Thoracic aorta (tissue), 2 donors: Measurements from ENCODE around the gene CCL23. TPM values are rescaled to one million over a fixed set of nuclear protein-coding genes. Genes with fewer than 3 reads are reported as not detected.
"Not testable (repeated sequence)": the region's sequence is repeated elsewhere in the genome, so short reads cannot be mapped to it uniquely, and the experiment has no call there.

ENCODE experiments used
- ATAC-seq: fragments of 150-250 bp; one replicate; pipeline ENCODE4 v1.8.0; 2017; ENCODE audit warnings: low read depth; ENCODE audit not compliant: insufficient number of reproducible peaks, low FRiP score
- DNase-seq: peaks from one replicate; pipeline ENCODE4 v3.0.0-alpha.2; 2020; ENCODE audit warnings: low spot score
- H3K27ac ChIP-seq, 2 donors: fragments of 200-600 bp; sonication (generic); 1 replicate in 1 of 2; 2 replicates in 1 of 2; pipeline ENCODE4 v1.5.1; 2016; ENCODE audit warnings: mild to moderate bottlenecking in 2 of 2, moderate library complexity in 2 of 2
- H3K27me3 ChIP-seq: fragments of 200-600 bp; sonication (generic); replicated peaks from 2 replicates; pipeline ENCODE4 v1.6.0; 2016; ENCODE audit warnings: mild to moderate bottlenecking; ENCODE audit not compliant: insufficient read depth
- H3K36me3 ChIP-seq: fragments of 200-600 bp; sonication (generic); one replicate; pipeline ENCODE4 v1.5.1; 2016
- H3K4me1 ChIP-seq, 2 donors: fragments of 200-600 bp; sonication (generic); 1 replicate in 1 of 2; 2 replicates in 1 of 2; pipeline versions ENCODE4 v1.5.1 to v1.6.0; 2016; ENCODE audit warnings: low read depth in 2 of 2, mild to moderate bottlenecking in 1 of 2; ENCODE audit not compliant: control insufficient read depth in 1 of 2
- H3K4me3 ChIP-seq: fragments of 200-600 bp; sonication (generic); 2 replicates; pipeline ENCODE4 v1.5.1; 2016; ENCODE audit warnings: mild to moderate bottlenecking
- H3K9me3 ChIP-seq: fragments of 200-600 bp; sonication (generic); 2 replicates; pipeline ENCODE4 v1.5.1; 2016
- total RNA-seq, 2 donors: library from RNA; depleted of rRNA; stranded (reverse); fragments of >200 nt; gene quantifications; one replicate each; pipeline versions ENCODE4 v1.1.0 to v1.2.3, GENCODE V29; 2016
- TF ChIP-seq, protein P1 (sequence below): fragments of 200-600 bp; sonication (generic); IDR thresholded peaks from one replicate; pipeline ENCODE4 v1.5.1; 2019; ENCODE audit warnings: antibody characterized with exemption

The CCL23 gene
- total RNA-seq, 2 donors from 2014 or later = not detected

DNA sequence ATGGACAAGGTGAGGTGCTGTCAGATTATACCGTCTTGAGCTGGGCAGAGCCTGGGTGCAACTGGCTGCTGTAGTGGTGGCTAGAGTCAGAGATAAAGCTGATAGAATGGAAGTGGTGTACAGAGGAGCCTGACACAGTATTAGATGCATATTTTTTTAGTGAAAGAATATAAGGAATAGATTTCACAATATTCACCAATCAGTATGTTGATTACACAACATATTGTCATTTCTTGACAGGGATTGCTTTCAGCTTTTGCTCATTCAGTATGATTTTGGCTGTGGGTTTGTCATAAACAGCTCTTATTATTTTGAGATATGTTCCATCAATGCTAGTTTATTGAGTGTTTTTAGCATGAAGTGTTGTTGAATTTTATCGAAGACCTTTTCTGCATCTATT is 1.7 kb upstream of the CCL23 start:
- no peak for ATAC-seq
- TF ChIP-seq, protein P1, sequence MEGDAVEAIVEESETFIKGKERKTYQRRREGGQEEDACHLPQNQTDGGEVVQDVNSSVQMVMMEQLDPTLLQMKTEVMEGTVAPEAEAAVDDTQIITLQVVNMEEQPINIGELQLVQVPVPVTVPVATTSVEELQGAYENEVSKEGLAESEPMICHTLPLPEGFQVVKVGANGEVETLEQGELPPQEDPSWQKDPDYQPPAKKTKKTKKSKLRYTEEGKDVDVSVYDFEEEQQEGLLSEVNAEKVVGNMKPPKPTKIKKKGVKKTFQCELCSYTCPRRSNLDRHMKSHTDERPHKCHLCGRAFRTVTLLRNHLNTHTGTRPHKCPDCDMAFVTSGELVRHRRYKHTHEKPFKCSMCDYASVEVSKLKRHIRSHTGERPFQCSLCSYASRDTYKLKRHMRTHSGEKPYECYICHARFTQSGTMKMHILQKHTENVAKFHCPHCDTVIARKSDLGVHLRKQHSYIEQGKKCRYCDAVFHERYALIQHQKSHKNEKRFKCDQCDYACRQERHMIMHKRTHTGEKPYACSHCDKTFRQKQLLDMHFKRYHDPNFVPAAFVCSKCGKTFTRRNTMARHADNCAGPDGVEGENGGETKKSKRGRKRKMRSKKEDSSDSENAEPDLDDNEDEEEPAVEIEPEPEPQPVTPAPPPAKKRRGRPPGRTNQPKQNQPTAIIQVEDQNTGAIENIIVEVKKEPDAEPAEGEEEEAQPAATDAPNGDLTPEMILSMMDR = no peak
- H3K27ac ChIP-seq = no peak overlapping the region
- H3K36me3 ChIP-seq = no peaks in the 10 kb centered on the region
- no peaks in the 10 kb centered on the region for H3K4me1 ChIP-seq
- no peaks in the 10 kb centered on the region for H3K27me3 ChIP-seq
- no peaks in the 10 kb centered on the region for H3K9me3 ChIP-seq
- H3K4me3 ChIP-seq = no peak overlapping the region
- no peak for DNase-seq

DNA sequence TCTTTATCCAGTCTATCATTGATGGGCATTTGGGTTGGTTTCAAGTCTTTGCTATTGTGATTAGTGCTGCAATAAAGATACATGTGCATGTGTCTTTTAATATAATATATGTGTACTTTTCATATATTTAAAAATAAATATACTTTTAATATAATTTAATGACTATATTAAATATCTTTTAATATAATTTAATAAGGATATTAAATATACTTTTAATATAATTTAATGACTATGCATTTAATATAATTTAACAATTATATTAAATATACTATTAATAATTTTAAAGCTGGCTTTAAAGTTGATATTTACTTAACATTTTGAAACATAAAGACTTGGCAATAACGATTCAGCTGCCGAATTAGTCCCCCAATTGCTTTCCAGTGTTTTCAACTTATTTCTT is 1.2 kb downstream of the CCL23 start:
- TF ChIP-seq, protein P1 = no peak
- DNase-seq = no peak
- no peak for ATAC-seq
- Histone ChIP-seq H3K27me3 (no peaks in the 10 kb centered on the region), H3K36me3 (no peaks in the 10 kb centered on the region), H3K4me1 (no peaks in the 10 kb centered on the region), H3K9me3 (no peaks in the 10 kb centered on the region), H3K4me3 (no peak overlapping the region), H3K27ac (no peak overlapping the region)

DNA sequence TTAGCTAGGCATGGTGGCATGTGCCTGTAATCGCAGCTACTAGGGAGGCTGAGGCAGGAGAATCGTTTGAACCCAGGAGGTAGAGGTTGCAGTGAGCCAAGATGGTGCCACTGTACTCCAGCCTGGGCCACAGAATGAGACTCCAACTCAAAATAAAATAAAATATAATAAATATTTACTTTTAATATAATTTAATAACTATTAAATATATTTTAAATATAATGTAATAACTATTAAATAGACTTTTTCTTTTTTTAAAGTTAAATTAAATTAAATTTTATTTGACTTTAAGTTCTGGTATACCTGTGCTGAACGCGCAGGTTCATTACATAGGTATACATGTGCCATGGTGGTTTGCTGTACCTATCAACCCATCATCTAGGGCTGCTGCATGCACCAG is 1.9 kb downstream of the CCL23 start:
- not testable (repeated sequence) for ATAC-seq, H3K36me3 ChIP-seq, H3K27me3 ChIP-seq, H3K27ac ChIP-seq, H3K4me1 ChIP-seq, DNase-seq, H3K9me3 ChIP-seq, H3K4me3 ChIP-seq

DNA sequence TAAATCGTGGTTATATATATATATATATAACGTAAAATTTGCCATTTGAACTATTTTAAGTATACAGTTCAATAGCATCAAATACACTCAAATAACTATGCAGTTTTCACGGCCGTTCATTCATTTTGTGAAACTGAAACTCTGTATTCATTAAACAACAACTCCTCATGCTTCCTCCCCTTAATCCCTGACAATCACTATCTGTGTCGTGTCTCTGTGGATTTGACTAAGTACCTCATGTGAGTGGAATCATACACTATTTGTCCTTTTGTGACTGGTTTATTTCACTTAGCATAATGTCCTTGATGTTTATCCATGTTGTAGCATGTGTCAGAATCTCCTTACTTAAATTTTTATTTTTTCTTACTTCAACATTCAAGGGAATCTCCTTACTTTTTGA is 2.8 kb downstream of the CCL23 start:
- Histone ChIP-seq H3K4me1 (no peaks in the 10 kb centered on the region), H3K9me3 (no peaks in the 10 kb centered on the region), H3K36me3 (no peaks in the 10 kb centered on the region), H3K4me3 (no peak overlapping the region), H3K27me3 (no peaks in the 10 kb centered on the region), H3K27ac (no peak overlapping the region)
- TF ChIP-seq, protein P1 = no peak
- ATAC-seq (no peak), DNase-seq (no peak)

DNA sequence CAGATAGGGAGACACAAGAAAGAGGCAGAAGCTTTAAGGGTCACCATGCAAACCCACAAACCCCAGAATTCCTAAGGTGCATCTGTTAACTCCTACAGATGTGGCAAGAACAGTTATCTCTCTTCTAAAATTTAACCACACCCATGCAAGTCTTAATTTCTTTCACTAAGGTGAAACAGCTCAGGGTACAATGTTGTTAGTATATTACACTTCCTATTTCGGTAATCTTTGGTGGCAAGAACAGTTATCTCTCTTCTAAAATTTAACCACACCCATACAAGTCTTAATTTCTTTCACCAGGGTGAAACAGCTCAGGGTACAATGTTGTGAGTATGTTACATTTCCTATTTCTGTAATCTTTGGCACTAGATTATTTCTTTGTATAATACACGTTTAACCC is 6.6 kb downstream of the CCL23 start:
- no peak for ATAC-seq
- H3K4me1 ChIP-seq = no peaks in the 10 kb centered on the region
- DNase-seq = no peak
- H3K27me3 ChIP-seq = no peaks in the 10 kb centered on the region
- H3K36me3 ChIP-seq = no peaks in the 10 kb centered on the region
- TF ChIP-seq, protein P1 = no peak
- no peaks in the 10 kb centered on the region for H3K9me3 ChIP-seq
- no peak overlapping the region for H3K27ac ChIP-seq
- H3K4me3 ChIP-seq = no peak overlapping the region

DNA sequence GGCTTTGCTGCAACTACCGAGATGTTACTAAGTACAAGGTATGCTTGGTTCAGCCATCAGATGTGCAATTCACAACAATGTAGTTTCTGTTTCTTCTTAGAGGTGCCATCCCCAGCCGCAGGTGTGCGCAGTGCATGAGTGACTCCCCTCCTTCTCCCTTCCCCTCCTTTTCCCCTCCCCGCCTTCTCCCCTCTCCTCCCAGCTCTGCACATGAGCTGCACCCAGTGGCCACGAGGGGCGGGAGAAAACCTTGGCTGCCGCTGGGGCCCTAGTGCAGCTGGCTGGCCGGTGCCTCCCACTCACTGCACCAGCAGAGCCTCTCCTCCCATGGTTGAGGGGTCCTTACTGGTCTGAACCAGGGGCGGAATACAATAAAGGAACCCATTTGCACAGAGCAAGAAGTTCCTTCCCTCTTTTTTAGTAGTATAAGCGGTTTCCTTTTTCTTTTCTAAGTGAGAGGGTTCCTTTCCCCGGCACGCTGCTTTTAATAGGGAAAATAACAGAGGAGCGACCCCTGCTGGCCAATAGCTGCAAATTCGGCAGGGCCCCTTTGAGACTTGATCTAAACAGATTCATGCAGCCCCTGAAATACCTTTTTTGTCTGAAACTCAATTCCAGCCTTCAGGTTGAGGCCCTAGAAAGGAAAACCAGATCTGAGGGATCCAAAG is 8.6 kb downstream of the CCL23 start:
- DNase-seq (no peak), ATAC-seq (no peak)
- Histone ChIP-seq H3K4me3 (no peak overlapping the region), H3K27me3 (no peaks in the 10 kb centered on the region), H3K9me3 (no peaks in the 10 kb centered on the region), H3K36me3 (no peaks in the 10 kb centered on the region), H3K4me1 (no peaks in the 10 kb centered on the region), H3K27ac (no peak overlapping the region)
- TF ChIP-seq, protein P1 = peak; percentile 11
